HG03159 (cell line): ENCODE data around the gene USP49.
"Not testable (repeated sequence)": the region's sequence is repeated elsewhere in the genome, so short reads cannot be mapped to it uniquely, and the experiment has no call there.

Experiments
- ATAC-seq: cut with Tn5 transposase; IDR thresholded peaks from one replicate; pipeline ENCODE4 v1.9.1; 2021; ENCODE audit warnings: mild to moderate bottlenecking, moderate library complexity; ENCODE audit not compliant: unreplicated experiment

Gene USP49

GRCh38 chr6:41783106-41783780 lies 111.9 kb downstream of the USP49 start:
- no peak for ATAC-seq

GRCh38 chr6:41781366-41781730 lies 113.8 kb downstream of the USP49 start:
- ATAC-seq = no peak

- no peak for ATAC-seq
These were observed 114.4 kb downstream of the USP49 start, which contains the start of gene PRICKLE4 for GRCh38 chr6:41780551-41781365. PRICKLE4 (plus strand) TSS chr6:41780782; CDS start chr6:41783474, 2,692 bp downstream.

GRCh38 chr6:41779788-41780550 lies 115.2 kb downstream of the USP49 start, which contains the start of gene FRS3:
FRS3 (minus strand) TSS chr6:41779900; CDS start chr6:41776987, 2,913 bp downstream.
- ATAC-seq = peak; percentile 97

GRCh38 chr6:41779336-41779735 lies 115.8 kb downstream of the USP49 start:
- no peak for ATAC-seq

- ATAC-seq = no peak
These were observed 116.3 kb downstream of the USP49 start for GRCh38 chr6:41778895-41779294.

GRCh38 chr6:41777551-41778285 lies 117.5 kb downstream of the USP49 start:
- no peak for ATAC-seq

GRCh38 chr6:41775293-41775882 lies 119.8 kb downstream of the USP49 start:
- no peak for ATAC-seq

GRCh38 chr6:41774841-41775240 lies 120.3 kb downstream of the USP49 start:
- no peak for ATAC-seq

GRCh38 chr6:41771058-41771983 lies 123.9 kb downstream of the USP49 start:
- no peak for ATAC-seq

- ATAC-seq = no peak
These were observed 124.7 kb downstream of the USP49 start for GRCh38 chr6:41770381-41771057.

- no peak for ATAC-seq
These were observed 125.8 kb downstream of the USP49 start for GRCh38 chr6:41769376-41769775.

GRCh38 chr6:41768545-41769308 lies 126.4 kb downstream of the USP49 start:
- no peak for ATAC-seq

- no peak for ATAC-seq
These were observed 127.9 kb downstream of the USP49 start for GRCh38 chr6:41767112-41767833.

GRCh38 chr6:41766043-41766664 lies 129.0 kb downstream of the USP49 start:
- not testable (repeated sequence) for ATAC-seq

GRCh38 chr6:41763470-41763869 lies 131.7 kb downstream of the USP49 start:
- ATAC-seq = no peak
